HG03196 (cell line): ENCODE measurements around the gene ZNF200.
"Not testable (repeated sequence)": the region's sequence is repeated elsewhere in the genome, so short reads cannot be mapped to it uniquely, and the experiment has no call there.

Experiments used
- ATAC-seq: cut with Tn5 transposase; IDR thresholded peaks from one replicate; pipeline ENCODE4 v1.9.1; 2021; ENCODE audit not compliant: unreplicated experiment

The ZNF200 gene

GRCh38 chr16:3202903-3203539 is 31.9 kb downstream of the ZNF200 start:
- ATAC-seq: no peak

DNA sequence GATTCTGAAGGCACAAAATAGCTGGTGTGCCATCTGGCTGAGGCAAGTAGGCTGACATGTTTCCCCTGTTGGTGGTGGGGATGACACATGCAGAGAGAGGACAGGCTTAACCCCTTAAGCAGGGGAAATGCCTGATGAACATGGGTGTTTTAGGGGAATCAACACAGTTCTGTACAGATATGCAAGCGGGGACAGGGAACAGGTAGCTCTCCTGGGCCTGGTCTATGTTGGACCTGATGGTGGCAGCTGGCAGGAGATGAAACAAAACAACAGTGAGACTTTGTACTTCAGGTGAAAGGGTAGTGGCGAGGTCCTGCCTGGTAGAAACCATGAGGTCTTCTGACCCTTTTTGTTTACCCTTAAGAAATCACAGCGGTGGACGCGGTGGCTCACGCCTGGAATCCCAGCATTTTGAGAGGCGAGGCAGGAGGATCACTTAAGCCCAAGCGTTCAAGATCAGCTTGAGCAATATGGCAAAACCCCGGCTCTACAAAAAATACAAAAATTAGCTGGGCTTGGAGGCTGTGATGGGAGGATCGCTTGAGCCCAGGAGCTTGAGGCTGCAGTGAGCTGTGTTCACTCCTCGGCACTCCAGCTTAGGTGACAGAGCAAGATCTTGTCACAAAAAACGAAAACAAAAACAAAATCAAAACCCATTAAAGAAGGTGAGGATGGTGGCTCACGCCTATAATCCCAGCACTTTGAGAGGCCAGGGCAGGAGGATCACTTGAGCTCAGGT is 36.5 kb downstream of the ZNF200 start:
- ATAC-seq: no peak

- not testable (repeated sequence) for ATAC-seq
These were observed 37.1 kb downstream of the ZNF200 start for GRCh38 chr16:3197694-3198333.

GRCh38 chr16:3195975-3196374 is 39.0 kb downstream of the ZNF200 start:
- ATAC-seq: no peak

- no peak for ATAC-seq
These were observed 40.2 kb downstream of the ZNF200 start for GRCh38 chr16:3194792-3195191.

DNA sequence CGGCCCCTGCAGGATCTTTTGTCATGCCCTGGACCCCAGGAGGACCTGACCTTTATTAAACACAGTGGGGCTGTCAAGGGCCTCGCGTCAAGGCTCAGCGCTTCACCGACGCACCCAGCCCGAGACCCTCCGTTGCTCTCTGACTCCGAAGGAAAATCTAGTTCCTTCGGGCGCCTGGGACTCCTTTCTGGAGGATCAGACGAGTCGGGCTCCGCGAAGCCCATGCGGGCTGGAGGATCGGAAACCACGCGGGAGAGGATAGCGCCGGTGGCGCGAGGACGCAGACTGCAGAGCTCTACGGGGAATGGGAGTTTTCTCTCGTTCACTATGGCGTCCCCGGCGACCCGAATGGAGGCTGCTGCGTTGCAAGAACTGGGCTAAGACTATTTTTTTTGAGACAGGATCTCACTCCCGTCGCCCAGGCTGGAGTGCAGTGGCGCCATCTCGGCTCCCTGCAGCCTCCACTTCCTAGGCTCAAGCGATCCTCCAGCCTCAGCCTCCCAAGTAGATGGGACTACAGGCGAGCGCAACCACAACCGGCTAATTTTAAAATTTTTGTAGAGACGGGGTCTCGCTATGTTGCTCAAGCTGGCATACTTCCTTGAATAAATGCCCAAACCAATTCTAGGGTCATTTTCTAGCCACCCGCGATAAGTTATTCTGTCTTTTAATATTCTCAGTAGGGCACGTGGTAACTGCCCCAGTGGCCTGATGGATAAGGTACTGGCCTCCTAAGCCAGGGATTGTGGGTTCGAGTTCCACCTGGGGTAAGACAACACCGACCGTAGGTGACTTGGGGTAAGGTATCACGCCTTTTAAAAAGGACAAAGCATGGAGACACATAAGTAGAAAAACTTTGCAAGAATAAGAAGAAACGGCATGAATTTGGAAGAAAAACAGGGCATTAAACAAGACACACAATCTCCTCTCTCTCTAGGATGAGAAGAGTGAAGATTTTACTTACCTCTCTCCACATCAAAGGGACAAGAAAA is 41.4 kb downstream of the ZNF200 start:
- no peak for ATAC-seq

DNA sequence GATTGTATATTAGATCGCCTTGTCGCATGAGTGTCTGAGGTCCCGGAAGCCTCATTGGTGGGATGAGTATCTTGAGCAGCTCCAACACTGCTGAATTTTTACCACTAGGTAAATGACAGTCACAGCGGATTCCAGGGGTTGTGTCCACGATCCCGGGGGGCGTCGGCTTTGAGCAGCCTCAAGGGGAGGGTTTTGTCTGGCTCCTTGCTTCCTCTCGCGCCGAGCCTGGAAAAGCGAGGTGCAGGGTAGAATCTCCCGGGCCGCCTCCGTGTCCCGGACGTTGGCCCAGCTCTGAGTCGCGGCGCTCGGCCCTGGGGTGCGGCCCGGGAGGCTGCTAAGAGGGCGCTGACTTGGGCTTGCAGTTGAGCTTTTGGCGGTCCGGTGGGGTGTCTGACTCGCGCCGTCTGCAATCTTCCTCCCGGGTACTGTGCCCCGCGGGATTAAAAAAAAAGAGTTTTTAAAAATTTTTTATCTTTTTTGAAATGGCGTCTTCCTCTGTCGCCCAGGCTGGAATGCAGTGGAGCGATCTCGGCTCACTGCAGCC is 42.4 kb downstream of the ZNF200 start:
- no peak for ATAC-seq

DNA sequence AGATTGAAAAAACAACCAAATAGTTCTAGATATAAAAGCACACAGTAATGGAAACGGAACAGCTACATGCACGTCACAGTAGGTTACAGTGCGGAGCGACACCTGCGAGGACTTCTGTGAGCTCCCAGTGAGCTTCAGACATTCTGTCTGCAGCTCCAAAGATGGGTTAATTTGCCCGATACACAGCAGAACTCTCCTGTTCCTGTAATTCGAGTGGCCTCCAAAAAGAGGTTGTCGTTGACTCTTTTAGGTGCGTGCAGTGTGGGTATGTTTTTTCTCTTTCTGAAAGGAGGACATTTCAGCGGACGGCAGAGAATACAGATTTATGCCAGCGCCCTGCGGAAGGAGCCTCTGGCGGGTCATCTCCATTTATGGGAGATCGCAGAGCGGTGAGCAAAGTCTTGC is 44.0 kb downstream of the ZNF200 start:
- ATAC-seq: no peak

GRCh38 chr16:3189869-3190268 is 45.1 kb downstream of the ZNF200 start:
- no peak for ATAC-seq

DNA sequence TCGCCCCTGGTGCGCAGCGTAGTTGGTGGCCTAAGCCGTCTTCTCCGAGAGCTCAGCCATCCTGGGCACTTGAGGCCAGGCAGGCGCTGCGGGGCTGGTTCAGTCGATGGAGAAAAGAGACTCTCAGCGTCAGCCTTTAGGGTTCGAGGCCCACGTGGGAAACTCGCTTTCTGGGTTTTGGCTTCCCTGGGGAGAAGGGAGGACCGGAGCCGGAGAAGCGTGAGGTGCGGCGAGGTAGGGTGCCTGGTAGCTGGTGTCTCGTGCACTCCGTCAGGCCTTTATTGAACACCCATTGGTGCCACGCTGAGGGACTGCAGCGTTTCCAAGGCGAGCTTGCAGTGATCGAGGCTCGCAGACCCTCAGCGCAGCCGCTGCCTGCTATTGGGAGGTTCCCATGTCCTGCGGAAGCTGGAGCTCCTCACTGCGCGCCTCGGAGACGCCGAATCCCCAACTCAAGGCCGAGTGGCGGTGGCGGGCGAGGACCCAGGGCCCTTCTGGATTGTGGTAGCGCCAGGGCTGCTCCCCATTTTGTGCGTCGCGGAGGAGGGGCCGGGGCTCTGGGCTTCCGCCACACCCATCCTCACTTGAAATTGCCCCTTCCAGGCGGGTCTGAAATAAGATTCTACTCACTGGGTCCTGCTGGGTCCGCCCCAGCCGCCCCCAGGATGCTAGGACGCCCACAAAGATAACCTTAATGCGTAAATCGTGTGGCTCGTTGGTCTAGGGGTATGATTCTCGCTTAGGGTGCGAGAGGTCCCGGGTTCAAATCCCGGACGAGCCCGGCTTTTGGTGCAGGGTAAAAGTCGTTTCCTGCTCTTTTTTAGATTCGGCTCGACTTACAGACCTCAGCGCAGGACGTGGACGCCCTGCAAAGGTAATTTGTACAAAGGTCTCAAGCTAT is 45.8 kb downstream of the ZNF200 start:
- no peak for ATAC-seq

DNA sequence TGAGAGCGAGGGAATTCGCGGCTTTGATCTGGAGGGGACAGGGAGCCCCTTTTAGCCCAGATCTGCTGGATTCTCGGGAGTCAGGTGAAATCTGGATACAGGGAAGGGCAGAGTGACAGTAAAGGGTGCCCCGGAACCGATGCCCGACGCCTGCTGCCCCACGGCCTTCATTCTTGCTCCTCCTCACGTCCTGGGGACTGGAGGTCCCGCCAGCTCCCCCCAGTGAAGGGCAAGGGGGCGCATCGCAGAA is 46.4 kb downstream of the ZNF200 start:
- no peak for ATAC-seq

DNA sequence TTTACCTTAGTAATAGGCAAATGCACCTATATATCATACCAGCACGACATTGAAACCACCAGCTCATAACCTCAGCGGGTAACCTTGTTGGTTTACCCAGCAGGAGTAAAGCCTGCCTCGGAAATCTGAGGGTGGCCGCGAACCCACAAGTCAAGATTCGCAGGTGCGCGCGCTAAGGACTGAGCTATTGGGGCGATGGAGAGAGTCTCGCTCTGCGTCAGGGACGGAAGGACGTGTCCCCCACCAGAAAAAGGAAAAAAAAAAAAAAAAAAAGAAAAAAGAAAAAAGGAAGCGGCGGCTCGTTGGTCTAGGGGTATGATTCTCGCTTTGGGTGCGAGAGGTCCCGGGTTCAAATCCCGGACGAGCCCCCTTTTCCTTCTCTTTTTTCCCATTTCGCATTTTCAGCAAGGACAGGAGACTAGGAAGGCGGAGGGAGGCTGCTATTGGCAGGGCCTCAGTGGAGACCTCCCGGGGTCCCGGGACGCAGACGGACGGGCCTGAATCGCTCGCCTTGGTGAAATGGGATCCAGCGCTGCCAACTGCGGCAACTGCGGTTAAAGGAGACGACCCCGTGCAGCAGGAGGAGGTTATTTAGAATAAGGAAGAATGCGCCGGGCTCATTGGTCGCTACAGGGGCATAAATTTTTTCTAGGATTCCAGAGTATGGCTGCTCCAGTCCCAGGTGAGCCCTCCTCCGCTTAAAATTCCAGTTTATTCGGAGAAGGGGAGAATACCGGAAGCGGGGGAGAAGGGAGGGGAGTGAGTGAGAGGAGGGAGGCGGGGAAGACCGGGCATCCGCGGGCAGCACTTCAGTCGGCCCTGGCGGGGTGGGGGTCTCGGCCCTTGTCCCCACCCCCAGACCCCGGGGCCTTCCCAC is 46.9 kb downstream of the ZNF200 start, which contains the start of gene OR1F1:
Gene OR1F1, plus strand, starts transcription at position 407 of the 877 bp plus-strand sequence.
- no peak for ATAC-seq

GRCh38 chr16:3186946-3187690 is 47.8 kb downstream of the ZNF200 start:
- ATAC-seq: no peak

- ATAC-seq: no peak
These were observed 51.4 kb downstream of the ZNF200 start for GRCh38 chr16:3183445-3184139.

GRCh38 chr16:3182608-3183444 is 52.1 kb downstream of the ZNF200 start:
- no peak for ATAC-seq

DNA sequence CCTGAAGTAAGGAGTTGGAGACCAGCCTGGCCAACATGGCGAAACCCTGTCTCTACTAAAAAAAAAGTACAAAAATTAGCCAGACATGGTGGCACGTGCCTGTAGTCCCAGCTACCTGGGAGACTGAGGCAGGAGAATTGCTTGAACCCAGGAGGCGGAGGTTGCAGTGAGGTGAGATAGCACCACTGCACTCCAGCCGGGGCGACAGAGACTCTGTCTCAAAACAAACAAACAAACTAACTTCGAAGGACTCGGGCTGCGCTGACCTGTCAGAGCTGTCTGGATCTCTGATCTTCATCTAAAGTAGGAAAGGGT is 52.7 kb downstream of the ZNF200 start:
- not testable (repeated sequence) for ATAC-seq

DNA sequence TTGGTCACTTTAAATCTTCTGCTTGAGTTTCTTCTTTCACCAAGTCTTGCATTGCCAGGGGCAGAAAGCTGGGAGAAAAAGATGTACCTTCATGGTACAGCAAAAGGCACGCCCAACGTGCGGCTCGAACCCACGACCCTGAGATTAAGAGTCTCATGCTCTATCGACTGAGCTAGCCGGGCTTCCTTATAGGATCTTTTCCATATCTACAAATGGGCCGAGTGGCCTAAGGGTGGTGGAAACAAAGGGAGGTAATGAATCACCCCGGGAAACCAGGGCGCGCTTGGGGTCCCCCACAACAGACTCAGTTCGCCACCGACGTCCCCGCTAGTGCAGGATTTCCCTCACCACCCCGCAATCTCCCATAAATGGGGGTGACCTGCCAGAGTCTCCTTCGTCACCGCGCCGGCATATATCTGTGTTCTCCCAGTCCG is 54.5 kb downstream of the ZNF200 start:
- ATAC-seq: no peak
